H9 (cell line): ENCODE results near the gene SEPHS1. TPM values are rescaled to one million over a fixed set of nuclear protein-coding genes. Genes with fewer than 3 reads are reported as not detected.

Experiments
- DNase-seq: peaks from one replicate; pipeline ENCODE4 v3.0.0-alpha.2; 2017
- H2AFZ ChIP-seq: one replicate; pipeline ENCODE4 v1.6.1; 2013; ENCODE audit warnings: mild to moderate bottlenecking, low read length, control low read depth, moderate library complexity
- H2AK5ac ChIP-seq: 2 replicates; pipeline ENCODE4 v1.6.1; 2013; ENCODE audit warnings: low read length, control low read depth, mixed read lengths; ENCODE audit not compliant: insufficient read length
- H2BK120ac ChIP-seq: one replicate; pipeline ENCODE4 v1.6.1; 2013; ENCODE audit warnings: low read depth, mild to moderate bottlenecking, low read length, control low read depth, inconsistent platforms; ENCODE audit not compliant: poor library complexity, severe bottlenecking
- H2BK12ac ChIP-seq: 2 replicates; pipeline ENCODE4 v1.6.1; 2013; ENCODE audit warnings: low read length, control low read depth, mixed read lengths, low read depth; ENCODE audit not compliant: insufficient read length
- H2BK15ac ChIP-seq: 2 replicates; pipeline ENCODE4 v1.6.1; 2013; ENCODE audit warnings: low read depth, low read length, control low read depth
- H2BK20ac ChIP-seq: one replicate; pipeline ENCODE4 v1.6.1; 2013; ENCODE audit warnings: low read depth, mild to moderate bottlenecking, low read length, control low read depth, inconsistent platforms; ENCODE audit not compliant: poor library complexity, severe bottlenecking
- H2BK5ac ChIP-seq: 2 replicates; pipeline ENCODE4 v1.6.1; 2013; ENCODE audit warnings: low read length, control low read depth, mixed read lengths; ENCODE audit not compliant: insufficient read length
- H3K14ac ChIP-seq: 2 replicates; pipeline ENCODE4 v1.6.1; 2013; ENCODE audit warnings: low read length, control low read depth; ENCODE audit not compliant: insufficient read depth
- H3K18ac ChIP-seq: 2 replicates; pipeline ENCODE4 v1.6.1; 2013; ENCODE audit warnings: low read depth, mild to moderate bottlenecking, mixed read lengths, low read length, control low read depth; ENCODE audit not compliant: insufficient read length
- H3K23ac ChIP-seq: 2 replicates; pipeline ENCODE4 v1.6.1; 2013; ENCODE audit warnings: low read length, control low read depth, mixed read lengths, low read depth; ENCODE audit not compliant: insufficient read length
- H3K23me2 ChIP-seq: 2 replicates; pipeline ENCODE4 v1.6.1; 2013; ENCODE audit warnings: low read depth, mild to moderate bottlenecking, mixed read lengths, low read length, control low read depth; ENCODE audit not compliant: insufficient read length, poor library complexity, severe bottlenecking
- H3K27ac ChIP-seq: 2 replicates; pipeline ENCODE4 v1.5.1; 2013; ENCODE audit warnings: low read length, control low read depth, mixed read lengths, low read depth; ENCODE audit not compliant: insufficient read length
- H3K27me3 ChIP-seq: 2 replicates; pipeline ENCODE4 v1.6.1; 2013; ENCODE audit warnings: low read length, control low read depth, inconsistent platforms; ENCODE audit not compliant: insufficient read depth
- H3K4ac ChIP-seq: 2 replicates; pipeline ENCODE4 v1.6.1; 2013; ENCODE audit warnings: low read depth, mild to moderate bottlenecking, control low read depth, inconsistent platforms, low read length, moderate library complexity
- H3K4me1 ChIP-seq: 2 replicates; pipeline ENCODE4 v1.6.1; 2013; ENCODE audit warnings: low read length, control low read depth, inconsistent platforms; ENCODE audit not compliant: insufficient read depth
- H3K4me2 ChIP-seq: 2 replicates; pipeline ENCODE4 v1.6.1; 2013; ENCODE audit warnings: low read length, control low read depth, mixed read lengths; ENCODE audit not compliant: insufficient read length, insufficient read depth
- H3K56ac ChIP-seq: 2 replicates; pipeline ENCODE4 v1.6.1; 2013; ENCODE audit warnings: low read depth, mild to moderate bottlenecking, mixed read lengths, low read length, control low read depth; ENCODE audit not compliant: insufficient read length
- H3K79me1 ChIP-seq: 2 replicates; pipeline ENCODE4 v1.6.1; 2013; ENCODE audit warnings: low read depth, mild to moderate bottlenecking, moderate library complexity, low read length, control low read depth, inconsistent platforms; ENCODE audit not compliant: insufficient read depth, poor library complexity, severe bottlenecking
- H3K79me2 ChIP-seq: 2 replicates; pipeline ENCODE4 v1.6.1; 2013; ENCODE audit warnings: low read length, control low read depth, inconsistent platforms; ENCODE audit not compliant: insufficient read depth
- H3K9ac ChIP-seq: 2 replicates; pipeline ENCODE4 v1.6.1; 2013; ENCODE audit warnings: low read length, control low read depth, mixed read lengths; ENCODE audit not compliant: insufficient read length; ENCODE audit errors: extremely low read depth
- H3K9me3 ChIP-seq: one replicate; pipeline ENCODE4 v1.6.1; 2013; ENCODE audit warnings: low read depth, low read length, inconsistent platforms; ENCODE audit not compliant: control insufficient read depth
- H3T11ph ChIP-seq: one replicate; pipeline ENCODE4 v1.6.1; 2013; ENCODE audit warnings: mild to moderate bottlenecking, low read length, control low read depth, inconsistent platforms
- H4K20me1 ChIP-seq: one replicate; pipeline ENCODE4 v1.6.1; 2013; ENCODE audit not compliant: control insufficient read depth, insufficient read length, insufficient read depth
- H4K5ac ChIP-seq: 2 replicates; pipeline ENCODE4 v1.6.1; 2013; ENCODE audit warnings: low read depth, mild to moderate bottlenecking, mixed read lengths, low read length, control low read depth; ENCODE audit not compliant: insufficient read length
- H4K8ac ChIP-seq: replicated peaks from 2 replicates; pipeline ENCODE4 v1.6.1; 2013; ENCODE audit warnings: low read length, control low read depth, mixed read lengths, low read depth; ENCODE audit not compliant: insufficient read length
- H4K91ac ChIP-seq: 2 replicates; pipeline ENCODE4 v1.6.1; 2013; ENCODE audit warnings: low read depth, mild to moderate bottlenecking, moderate library complexity, mixed read lengths, low read length, control low read depth; ENCODE audit not compliant: insufficient read length
- H3K27ac Mint-ChIP-seq, 3 experiments: 2 replicates in 2 of 3; 3 replicates in 1 of 3; pipeline ENCODE4 v1.8.0; 2020 to 2021; ENCODE audit warnings: mixed read lengths in 3 of 3, mild to moderate bottlenecking in 1 of 3, moderate library complexity in 1 of 3
- H3K27me3 Mint-ChIP-seq: 2 replicates; pipeline ENCODE4 v1.8.0; 2021; ENCODE audit warnings: low read depth, mild to moderate bottlenecking, moderate library complexity, mixed read lengths
- H3K36me3 Mint-ChIP-seq, 3 experiments: 2 replicates in 2 of 3; 3 replicates in 1 of 3; pipeline ENCODE4 v1.8.0; 2020 to 2021; ENCODE audit warnings: low read depth in 3 of 3, mixed read lengths in 3 of 3; ENCODE audit not compliant: insufficient read depth in 1 of 3
- H3K4me1 Mint-ChIP-seq, 2 experiments: 2 replicates each; pipeline ENCODE4 v1.8.0; 2020; ENCODE audit warnings: mixed read lengths in 2 of 2
- H3K4me3 Mint-ChIP-seq, 2 experiments: 2 replicates in 1 of 2; 3 replicates in 1 of 2; pipeline ENCODE4 v1.8.0; 2020 to 2021; ENCODE audit warnings: mild to moderate bottlenecking in 2 of 2, mixed read lengths in 2 of 2, moderate library complexity in 1 of 2
- H3K9me3 Mint-ChIP-seq, 2 experiments: 2 replicates in 1 of 2; 3 replicates in 1 of 2; pipeline ENCODE4 v1.8.0; 2020; ENCODE audit warnings: mild to moderate bottlenecking in 2 of 2, mixed read lengths in 2 of 2, moderate library complexity in 1 of 2
- CTCF ChIP-seq: fragments of 200-600 bp; sonication (generic); conservative IDR thresholded peaks from 3 replicates; pipeline ENCODE4 v1.8.0; 2021; ENCODE audit warnings: antibody characterized with exemption, mild to moderate bottlenecking
- WGBS: extraction: QIAGEN DNeasy Blood & Tissue Kit; methylation state at CpG from one replicate; pipeline ENCODE4 v1.1.7; 2013; ENCODE audit warnings: missing lambda C conversion rate, low lambda C conversion rate, mixed read lengths; ENCODE audit not compliant: insufficient read length; ENCODE audit errors: extremely low coverage; 5-methylcytosine and 5-hydroxymethylcytosine counted together
- total RNA-seq: library from RNA; stranded (reverse); gene quantifications from 2 replicates; pipeline ENCODE4 v1.2.1, GENCODE V29; 2021

Gene SEPHS1
- total RNA-seq, 1 experiment from 2014 or later: 366 TPM

GRCh38 chr10:13299437-13300287, 48.4 kb downstream of the SEPHS1 start, which contains the start of gene PHYH:
TSS of gene PHYH (minus strand) at chr10:13300064. CDS start at chr10:13300042, 22 bp downstream.
- H3K9me3 ChIP-seq: no peaks in the 10 kb centered on the region
- H3K79me1 ChIP-seq: no peaks in the 10 kb centered on the region
- H3K9ac ChIP-seq: peak within 1 kb of the TSS; percentile 27
- H2BK15ac ChIP-seq: no peak within 1 kb of the TSS
- no peaks in the 10 kb centered on the region for H3K4me1 ChIP-seq
- no peak within 1 kb of the TSS for H3K4ac ChIP-seq
- no peak within 1 kb of the TSS for H2BK20ac ChIP-seq
- no peaks in the 10 kb centered on the region for H3K79me2 ChIP-seq
- no peaks in the 10 kb centered on the region for H4K20me1 ChIP-seq
- Mint-ChIP-seq H3K4me3 (peak within 1 kb of the TSS; percentile 60 to 79), H3K27ac (peak within 1 kb of the TSS in 2 of 3 experiments; percentile 19 to 92; a peak in 1 of 7 replicates), H3K36me3 (no peaks in the 10 kb centered on the region; a peak in 1 of 7 replicates), H3K27me3 (peaks cover 14% of the 10 kb centered on the region), H3K9me3 (no peaks in the 10 kb centered on the region), H3K4me1 (peaks cover 12 to 13% of the 10 kb centered on the region in 2 experiments)
- no peak within 1 kb of the TSS for H2BK12ac ChIP-seq
- WGBS: no CpG with 5 or more reads among the region's 88 CpGs
- peak within 1 kb of the TSS; percentile 41 for H3K4me2 ChIP-seq
- no peak within 1 kb of the TSS for H2AK5ac ChIP-seq
- no peak within 1 kb of the TSS for H4K5ac ChIP-seq
- H2BK5ac ChIP-seq: no peak within 1 kb of the TSS
- no peak within 1 kb of the TSS for H2AFZ ChIP-seq
- H3T11ph ChIP-seq: no peak within 1 kb of the TSS
- TF ChIP-seq CTCF: no peak
- H3K56ac ChIP-seq: no peak within 1 kb of the TSS
- no peak within 1 kb of the TSS for H4K91ac ChIP-seq
- peak within 1 kb of the TSS; percentile 66 for H3K14ac ChIP-seq
- peak within 1 kb of the TSS; percentile 67 for H3K18ac ChIP-seq
- H3K23ac ChIP-seq: no peak within 1 kb of the TSS
- peaks cover 6% of the 10 kb centered on the region for H3K23me2 ChIP-seq
- H3K27ac ChIP-seq: no peak within 1 kb of the TSS
- H3K27me3 ChIP-seq: no peaks in the 10 kb centered on the region
- DNase-seq: peak; percentile 81
- H2BK120ac ChIP-seq: no peak within 1 kb of the TSS
- H4K8ac ChIP-seq: no peak within 1 kb of the TSS
